ENCODE measurements around the gene GFOD1.

GFOD1 gene

DNA sequence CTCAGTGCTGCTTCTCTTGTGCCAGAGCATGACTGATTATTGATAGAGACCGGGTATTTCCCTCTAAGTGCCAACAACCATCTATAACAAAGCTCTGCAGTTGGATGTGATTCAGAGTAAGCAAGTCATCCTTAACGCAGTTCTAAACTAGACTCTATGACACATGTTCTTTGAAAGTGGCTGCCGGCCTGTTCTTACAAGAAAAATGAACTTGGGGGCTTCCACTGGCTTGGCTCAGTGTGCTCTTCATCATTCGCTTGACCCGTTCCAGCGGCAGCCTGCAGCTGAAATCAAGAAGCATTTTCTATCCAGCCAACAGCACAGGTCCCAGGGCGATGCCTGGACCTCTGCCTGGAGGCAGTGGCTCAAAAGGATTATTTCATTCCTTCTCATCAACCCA lies 29.8 kb downstream of the GFOD1 start:
- H3K27ac ChIP-seq = no peak overlapping the region
- no peak for TF ChIP-seq CTCF (IDR thresholded peaks at IDR 0.05)
- peak; percentile 57 for DNase-seq (ENCODE audit: low spot score)
- H3K4me3 ChIP-seq = no peak overlapping the region

- Histone ChIP-seq H3K27ac (no peak overlapping the region), H3K4me3 (no peak overlapping the region)
- peak; percentile 49 for DNase-seq (ENCODE audit: low spot score)
- no peak for TF ChIP-seq CTCF (IDR thresholded peaks at IDR 0.05)
Observed at GRCh38 chr6:13455552-13455966, 31.8 kb downstream of the GFOD1 start.

DNA sequence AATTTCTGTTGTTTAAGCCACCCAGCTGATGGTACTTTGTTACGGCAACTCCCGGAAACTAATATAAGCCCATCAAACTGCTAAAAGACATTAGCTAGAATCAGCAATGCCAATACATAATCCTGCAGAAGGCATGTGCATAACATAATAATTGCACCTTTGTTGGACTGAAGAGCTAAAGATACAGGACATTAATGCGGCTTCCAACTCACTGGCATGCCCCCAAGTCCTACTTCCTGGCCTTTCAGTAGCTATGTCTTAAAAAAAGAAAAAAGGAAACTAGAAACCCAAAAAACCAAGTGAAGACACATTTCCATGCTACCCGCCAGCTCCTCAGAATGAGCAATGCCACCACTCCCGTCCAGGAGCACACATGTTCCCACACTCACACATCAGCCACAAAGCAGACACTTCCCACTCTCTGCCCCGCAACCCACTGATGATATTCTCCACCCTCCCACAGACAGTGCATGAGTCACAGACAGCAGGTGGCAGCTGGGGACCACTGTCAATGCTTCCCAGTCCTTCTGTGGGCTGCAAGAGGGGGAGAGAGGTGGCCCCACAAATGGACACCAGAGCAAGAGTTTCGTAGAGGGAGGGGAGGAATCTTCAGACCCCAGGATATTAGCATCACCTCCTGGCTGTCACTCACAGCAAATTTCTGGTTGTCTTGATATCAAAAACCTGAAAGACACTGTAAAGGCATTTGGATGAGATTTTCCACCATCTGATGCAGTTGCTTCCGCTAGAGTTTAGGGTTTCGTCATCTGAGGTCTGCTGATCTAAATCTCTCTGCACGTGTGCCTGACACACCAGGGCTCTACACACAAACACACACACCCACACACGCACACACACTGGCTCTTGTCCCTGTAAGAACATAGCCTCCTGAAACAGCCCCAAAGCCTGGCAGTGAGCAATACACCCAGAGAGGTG lies 32.8 kb downstream of the GFOD1 start:
- Histone ChIP-seq H3K4me3 (no peak overlapping the region), H3K27ac (peak overlapping the region in 1 of 2 donors; percentile 44)
- TF ChIP-seq CTCF (IDR thresholded peaks at IDR 0.05) = no peak
- DNase-seq (ENCODE audit: low spot score) = no peak

DNA sequence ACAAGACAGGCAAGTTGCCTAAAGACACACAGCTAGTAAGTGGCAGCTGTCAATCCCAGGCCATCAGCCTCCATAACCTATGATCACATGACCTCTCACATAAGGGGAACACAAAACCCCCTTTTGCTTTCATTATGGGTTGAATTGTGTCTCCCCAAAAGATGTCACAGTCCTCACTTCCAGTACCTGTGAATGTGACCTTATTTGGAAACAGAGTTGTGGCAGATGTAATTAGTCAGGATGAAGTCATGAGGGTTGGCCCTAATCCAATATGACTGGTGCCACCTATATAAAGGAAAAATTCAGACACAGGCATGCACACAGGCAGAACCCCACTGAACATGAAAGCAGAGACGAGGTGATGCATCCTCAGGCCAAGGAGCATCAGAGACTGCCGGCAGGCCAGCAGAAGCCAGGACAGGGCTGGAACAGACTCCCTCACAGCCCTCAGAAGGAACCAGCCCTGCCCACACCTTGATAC lies 33.6 kb downstream of the GFOD1 start:
- Histone ChIP-seq H3K4me3 (no peak overlapping the region), H3K27ac (peak overlapping the region in 1 of 2 donors; percentile 33)
- peak; percentile 3 for DNase-seq (ENCODE audit: low spot score)
- no peak for TF ChIP-seq CTCF (IDR thresholded peaks at IDR 0.05)

DNA sequence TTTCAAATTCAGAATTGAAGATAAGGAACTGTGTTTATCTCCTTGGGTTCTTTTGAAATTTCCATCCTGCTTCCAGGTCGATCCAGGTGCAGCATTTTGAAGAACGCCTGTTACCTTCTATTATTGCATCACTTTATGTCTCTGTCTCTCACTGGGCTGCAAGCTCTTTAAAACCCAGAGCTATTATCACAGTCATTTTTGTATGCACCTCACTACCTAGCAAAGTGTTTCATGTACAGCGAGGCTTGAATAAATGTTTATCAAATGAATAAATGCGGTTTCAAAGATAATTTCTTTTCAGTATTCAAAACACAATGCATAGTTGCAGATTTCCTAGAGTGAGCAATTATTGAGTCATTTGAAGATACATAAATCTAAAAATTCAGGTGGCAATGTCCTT lies 34.2 kb downstream of the GFOD1 start:
- TF ChIP-seq CTCF (IDR thresholded peaks at IDR 0.05) = no peak

DNA sequence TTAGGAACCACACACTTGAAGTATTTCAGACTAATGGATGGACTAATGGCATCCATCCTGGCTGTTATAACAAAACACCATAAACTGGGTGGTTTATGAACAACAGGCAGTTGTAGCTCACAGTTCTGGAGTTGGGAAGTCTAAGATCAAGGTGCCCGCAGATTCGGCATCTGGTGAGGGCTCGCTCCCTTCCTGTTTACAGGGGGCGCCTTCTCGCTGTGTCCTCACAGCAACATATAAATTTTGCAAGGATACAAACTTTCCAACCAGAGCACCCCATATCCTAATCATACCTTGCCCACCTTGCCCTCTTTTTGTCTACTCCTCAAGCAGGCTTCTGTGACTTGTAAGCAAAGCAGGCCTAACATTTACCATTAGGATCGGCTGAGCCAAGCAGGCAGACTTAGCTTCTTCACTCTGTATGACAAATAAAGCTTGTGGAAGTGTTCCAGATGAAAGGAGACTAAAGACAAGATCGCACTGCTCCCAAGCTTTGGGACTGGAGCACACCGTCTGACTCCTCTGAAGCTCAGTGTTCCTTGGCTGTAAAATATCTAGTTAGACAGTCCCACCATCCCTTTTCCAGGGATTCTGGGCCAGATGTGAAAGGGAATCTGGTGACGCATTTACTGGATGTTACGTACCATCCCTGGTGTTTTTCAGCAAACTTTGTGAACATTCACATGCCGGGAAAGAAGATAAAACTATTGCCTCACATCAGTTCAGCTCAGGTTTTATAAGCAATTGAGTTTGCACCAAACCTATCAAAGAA lies 34.9 kb downstream of the GFOD1 start:
- no peak for TF ChIP-seq CTCF (IDR thresholded peaks at IDR 0.05)
- no peak overlapping the region for H3K4me3 ChIP-seq
- no peak overlapping the region for H3K27ac ChIP-seq
- peak; percentile 46 for DNase-seq (ENCODE audit: low spot score)

More for the DNA sequence above, 34.2 kb downstream of the GFOD1 start:
- DNase-seq (ENCODE audit: low spot score) = no peak
- H3K27ac ChIP-seq = no peak overlapping the region
- no peak overlapping the region for H3K4me3 ChIP-seq
